PC-9 (cell line): ENCODE results near the gene SMIM38. TPM values are rescaled to one million over a fixed set of nuclear protein-coding genes. Genes with fewer than 3 reads are reported as not detected.

Experiments
- BruUV-seq: library from RNA; stranded (reverse); fragments of 400-500 nt; replicated peaks from 2 replicates; lab custom pipeline; 2021; lab: Mats Ljungman, UMichigan
- CTCF ChIA-PET: fragments of 300-600 bp; sonication (Branson Sonifier 250); formaldehyde crosslinking; loops from one replicate; lab custom pipeline; 2022; ENCODE audit warnings: antibody characterized with exemption; lab: Charles Lee
- POLR2A ChIA-PET: fragments of 300-600 bp; sonication (Branson Sonifier 250); formaldehyde crosslinking; loops from one replicate; lab custom pipeline; 2022; ENCODE audit warnings: antibody characterized with exemption; ENCODE audit not compliant: unreplicated experiment; lab: Charles Lee
- DNase-seq, 2 experiments: peaks; one replicate each; pipeline versions ENCODE4 v3.0.0 to v3.0.0-alpha.2; 2015 to 2022; ENCODE audit warnings: mixed read lengths in 1 of 2
- H2AFZ ChIP-seq: fragments of 200-600 bp; sonication (generic); 2 replicates; pipeline ENCODE4 v1.8.1; 2017; ENCODE audit warnings: antibody characterized with exemption
- H3F3A ChIP-seq: fragments of 200-600 bp; sonication (generic); 2 replicates; pipeline ENCODE4 v1.8.1; 2017; ENCODE audit warnings: antibody characterized with exemption, mild to moderate bottlenecking, low read depth; ENCODE audit not compliant: insufficient read depth
- H3K27ac ChIP-seq: fragments of 200-600 bp; sonication (generic); 2 replicates; pipeline ENCODE4 v1.6.1; 2016; ENCODE audit warnings: mixed run types
- H3K27me3 ChIP-seq: fragments of 200-600 bp; sonication (generic); 2 replicates; pipeline ENCODE4 v1.6.1; 2016; ENCODE audit warnings: low read depth, mixed run types; ENCODE audit not compliant: insufficient read depth
- H3K36me3 ChIP-seq: fragments of 200-600 bp; sonication (generic); 2 replicates; pipeline ENCODE4 v1.6.1; 2016; ENCODE audit warnings: low read depth, mixed run types
- H3K4me1 ChIP-seq: fragments of 200-600 bp; sonication (generic); replicated peaks from 2 replicates; pipeline ENCODE4 v1.6.1; 2016; ENCODE audit warnings: mixed run types; ENCODE audit not compliant: insufficient read depth
- H3K4me2 ChIP-seq: fragments of 200-600 bp; sonication (generic); 2 replicates; pipeline ENCODE4 v1.6.1; 2017; ENCODE audit warnings: mixed run types
- H3K4me3 ChIP-seq: fragments of 200-600 bp; sonication (generic); 2 replicates; pipeline ENCODE4 v1.6.1; 2016; ENCODE audit warnings: mixed run types
- H3K79me2 ChIP-seq: fragments of 200-600 bp; sonication (generic); 2 replicates; pipeline ENCODE4 v1.6.1; 2017; ENCODE audit warnings: low read depth, mixed run types
- H3K9me2 ChIP-seq: fragments of 200-600 bp; sonication (generic); 2 replicates; pipeline ENCODE4 v1.8.1; 2017; ENCODE audit warnings: mild to moderate bottlenecking; ENCODE audit not compliant: insufficient read depth
- H3K9me3 ChIP-seq: fragments of 200-600 bp; sonication (generic); 2 replicates; pipeline ENCODE4 v1.8.1; 2016; ENCODE audit warnings: low read depth; ENCODE audit not compliant: insufficient read depth
- H4K20me1 ChIP-seq: fragments of 200-600 bp; sonication (generic); 2 replicates; pipeline ENCODE4 v1.8.1; 2017; ENCODE audit not compliant: insufficient read depth
- EZH2 ChIP-seq: fragments of 200-600 bp; sonication (generic); IDR thresholded peaks from 2 replicates; pipeline ENCODE4 v1.8.0; 2017; ENCODE audit warnings: antibody characterized with exemption, low read depth
- intact Hi-C: fragments of 100-400 bp; cut with micrococcal nuclease; formaldehyde crosslinking; loops from one replicate; pipeline ENCODE4 v1.10.0; 2022; ENCODE audit not compliant: unreplicated experiment
- total RNA-seq: library from RNA; stranded (reverse); gene quantifications from 2 replicates; pipeline ENCODE4 v1.2.3, GENCODE V29; 2021
- TF ChIP-seq, protein P1 (sequence below): fragments of 200-600 bp; sonication (generic); conservative IDR thresholded peaks from 2 replicates; pipeline ENCODE4 v1.6.1; 2017; ENCODE audit warnings: mixed run types, antibody characterized with exemption, mild to moderate bottlenecking, moderate library complexity

The SMIM38 gene
- total RNA-seq, 1 experiment from 2014 or later: 0.26 TPM

DNA sequence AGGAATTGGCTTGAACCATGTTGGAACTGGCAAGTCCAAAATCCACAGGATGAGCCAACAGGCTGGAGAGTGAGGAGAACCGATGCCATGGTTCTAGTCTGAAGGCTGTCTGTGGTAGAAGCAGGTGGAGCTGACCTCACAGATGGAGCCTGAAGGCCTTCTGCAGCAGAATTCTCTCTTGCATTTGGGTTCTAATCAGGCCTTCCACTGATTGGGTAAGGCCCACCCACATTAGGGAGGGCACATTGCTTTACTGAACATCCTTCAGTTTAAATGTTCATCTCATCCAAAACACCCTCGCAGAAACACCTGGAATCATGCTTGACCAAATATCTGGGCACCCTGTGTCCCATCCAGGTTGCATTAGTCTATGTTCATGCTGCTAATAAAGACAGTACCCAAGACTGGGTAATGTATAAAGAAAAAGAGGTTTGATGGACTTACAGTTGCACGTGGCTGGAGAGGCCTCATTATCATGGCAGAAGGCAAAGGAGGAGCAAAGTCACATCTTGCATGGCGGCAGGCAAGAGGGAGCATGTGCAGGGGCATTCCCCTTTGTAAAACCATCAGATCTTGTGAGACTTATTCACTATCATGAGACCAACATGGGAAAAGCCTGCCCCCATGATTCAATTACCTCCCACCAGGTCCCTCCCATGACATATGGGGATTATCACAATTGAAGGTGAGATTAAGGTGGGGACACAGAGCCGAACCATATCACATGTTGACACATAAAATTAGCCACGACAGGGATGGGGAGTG, 15.9 kb downstream of the SMIM38 start:
- POLR2A ChIA-PET: interaction anchor here (0.7 kb wide), 1 partner anchor 83 kb away, joined by 3 read pairs; no protein-coding TSS in a partner anchor

DNA sequence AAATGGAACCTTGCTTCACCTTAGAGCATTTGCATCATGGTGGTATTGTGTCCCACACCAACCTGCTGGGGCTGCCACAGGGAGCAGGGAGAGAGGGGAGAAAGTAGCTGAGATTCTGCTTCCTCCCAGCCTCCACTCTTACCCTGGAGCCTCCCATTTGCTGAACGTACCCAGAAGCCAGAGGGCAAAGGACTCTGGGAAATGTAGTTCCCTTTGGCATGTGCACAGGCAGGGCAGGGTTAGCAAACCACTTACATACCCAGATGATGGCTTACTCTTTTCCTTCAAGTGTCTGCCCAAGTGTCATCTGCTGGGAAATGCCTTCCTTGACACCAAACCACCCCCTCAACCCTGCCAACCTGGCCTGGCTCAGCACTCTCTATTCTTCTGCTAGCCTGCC, 16.9 kb downstream of the SMIM38 start:
- no peak overlapping the region for H3K27ac ChIP-seq
- ChIA-PET POLR2A (no interaction called here), CTCF (no interaction called here)
- no peak for TF ChIP-seq EZH2
- TF ChIP-seq, protein P1, sequence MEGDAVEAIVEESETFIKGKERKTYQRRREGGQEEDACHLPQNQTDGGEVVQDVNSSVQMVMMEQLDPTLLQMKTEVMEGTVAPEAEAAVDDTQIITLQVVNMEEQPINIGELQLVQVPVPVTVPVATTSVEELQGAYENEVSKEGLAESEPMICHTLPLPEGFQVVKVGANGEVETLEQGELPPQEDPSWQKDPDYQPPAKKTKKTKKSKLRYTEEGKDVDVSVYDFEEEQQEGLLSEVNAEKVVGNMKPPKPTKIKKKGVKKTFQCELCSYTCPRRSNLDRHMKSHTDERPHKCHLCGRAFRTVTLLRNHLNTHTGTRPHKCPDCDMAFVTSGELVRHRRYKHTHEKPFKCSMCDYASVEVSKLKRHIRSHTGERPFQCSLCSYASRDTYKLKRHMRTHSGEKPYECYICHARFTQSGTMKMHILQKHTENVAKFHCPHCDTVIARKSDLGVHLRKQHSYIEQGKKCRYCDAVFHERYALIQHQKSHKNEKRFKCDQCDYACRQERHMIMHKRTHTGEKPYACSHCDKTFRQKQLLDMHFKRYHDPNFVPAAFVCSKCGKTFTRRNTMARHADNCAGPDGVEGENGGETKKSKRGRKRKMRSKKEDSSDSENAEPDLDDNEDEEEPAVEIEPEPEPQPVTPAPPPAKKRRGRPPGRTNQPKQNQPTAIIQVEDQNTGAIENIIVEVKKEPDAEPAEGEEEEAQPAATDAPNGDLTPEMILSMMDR: no peak
- H3K36me3 ChIP-seq: no peaks in the 10 kb centered on the region
- intact Hi-C loops: no loop called here
- DNase-seq: no peak
- H2AFZ ChIP-seq: no peak overlapping the region
- H3K9me2 ChIP-seq: no peaks in the 10 kb centered on the region
- no TSS peak for BruUV-seq
- H3F3A ChIP-seq: peaks cover 18% of the 10 kb centered on the region; the same call in 1 of the 2 replicates
- no peak overlapping the region for H3K4me2 ChIP-seq
- H3K27me3 ChIP-seq: no peaks in the 10 kb centered on the region
- H3K79me2 ChIP-seq: no peaks in the 10 kb centered on the region
- peaks cover 35% of the 10 kb centered on the region for H3K4me1 ChIP-seq
- H4K20me1 ChIP-seq: no peaks in the 10 kb centered on the region
- no peaks in the 10 kb centered on the region for H3K9me3 ChIP-seq
- no peak overlapping the region for H3K4me3 ChIP-seq

More for the DNA sequence above, 15.9 kb downstream of the SMIM38 start:
- no peaks in the 10 kb centered on the region for H3K9me2 ChIP-seq
- H3K79me2 ChIP-seq: no peaks in the 10 kb centered on the region
- no peaks in the 10 kb centered on the region for H3K36me3 ChIP-seq
- H3K27ac ChIP-seq: no peak overlapping the region
- no peaks in the 10 kb centered on the region for H3K9me3 ChIP-seq
- intact Hi-C loops: no loop called here
- H3K4me2 ChIP-seq: no peak overlapping the region; the same call in 1 of the 2 replicates
- H3K27me3 ChIP-seq: no peaks in the 10 kb centered on the region
- H4K20me1 ChIP-seq: no peaks in the 10 kb centered on the region
- peaks cover 26% of the 10 kb centered on the region; the same call in 1 of the 2 replicates for H3F3A ChIP-seq
- no TSS peak for BruUV-seq
- no peak overlapping the region for H2AFZ ChIP-seq
- CTCF ChIA-PET: no interaction called here
- H3K4me3 ChIP-seq: no peak overlapping the region
- TF ChIP-seq, protein P1: no peak
- TF ChIP-seq EZH2: no peak
- peaks cover 45% of the 10 kb centered on the region for H3K4me1 ChIP-seq
- no peak for DNase-seq

DNA sequence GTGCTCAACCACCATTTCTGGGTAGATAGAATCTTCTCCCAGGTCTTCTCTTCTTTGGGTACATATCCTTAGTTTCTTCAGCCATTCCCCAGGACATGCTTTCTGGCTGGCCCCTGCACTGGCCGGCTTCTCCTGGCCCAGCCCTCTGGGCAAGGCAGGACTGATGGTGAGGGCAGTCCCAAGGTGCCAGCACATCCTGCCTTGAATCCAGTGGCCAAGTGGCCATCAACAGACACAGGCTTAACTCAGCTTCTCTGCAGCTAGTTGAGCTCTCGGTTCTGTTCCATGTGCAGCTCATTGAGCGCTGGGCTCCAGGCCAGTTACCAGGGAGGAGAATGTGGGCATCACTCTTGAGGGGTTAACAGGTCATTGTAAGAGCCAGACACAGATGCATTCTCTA, 17.6 kb downstream of the SMIM38 start:
- no peak overlapping the region for H3K4me2 ChIP-seq
- no peaks in the 10 kb centered on the region for H3K9me3 ChIP-seq
- H3K27me3 ChIP-seq: no peaks in the 10 kb centered on the region
- no peaks in the 10 kb centered on the region for H3K79me2 ChIP-seq
- TF ChIP-seq, protein P1: no peak
- TF ChIP-seq EZH2: no peak
- DNase-seq: no peak
- ChIA-PET CTCF (no interaction called here), POLR2A (no interaction called here)
- BruUV-seq: no TSS peak
- intact Hi-C loops: no loop called here
- peaks cover 14% of the 10 kb centered on the region; the same call in 1 of the 2 replicates for H3F3A ChIP-seq
- H2AFZ ChIP-seq: no peak overlapping the region
- H3K9me2 ChIP-seq: no peaks in the 10 kb centered on the region
- no peaks in the 10 kb centered on the region for H4K20me1 ChIP-seq
- no peak overlapping the region for H3K27ac ChIP-seq
- peaks cover 28% of the 10 kb centered on the region for H3K4me1 ChIP-seq
- H3K4me3 ChIP-seq: no peak overlapping the region
- no peaks in the 10 kb centered on the region for H3K36me3 ChIP-seq
